GM18907 (cell line): ENCODE data around the gene HOTAIR.

Experiments used
- ATAC-seq: cut with Tn5 transposase; IDR thresholded peaks from one replicate; pipeline ENCODE4 v1.9.1; 2021; ENCODE audit warnings: mild to moderate bottlenecking, moderate library complexity; ENCODE audit not compliant: unreplicated experiment

Gene HOTAIR

GRCh38 chr12:54011665-54012532, 37.1 kb upstream of the HOTAIR start:
- no peak for ATAC-seq

- no peak for ATAC-seq
These were observed 36.4 kb upstream of the HOTAIR start for GRCh38 chr12:54010972-54011664.

- ATAC-seq = no peak
These were observed 35.6 kb upstream of the HOTAIR start for GRCh38 chr12:54010053-54010971.

DNA sequence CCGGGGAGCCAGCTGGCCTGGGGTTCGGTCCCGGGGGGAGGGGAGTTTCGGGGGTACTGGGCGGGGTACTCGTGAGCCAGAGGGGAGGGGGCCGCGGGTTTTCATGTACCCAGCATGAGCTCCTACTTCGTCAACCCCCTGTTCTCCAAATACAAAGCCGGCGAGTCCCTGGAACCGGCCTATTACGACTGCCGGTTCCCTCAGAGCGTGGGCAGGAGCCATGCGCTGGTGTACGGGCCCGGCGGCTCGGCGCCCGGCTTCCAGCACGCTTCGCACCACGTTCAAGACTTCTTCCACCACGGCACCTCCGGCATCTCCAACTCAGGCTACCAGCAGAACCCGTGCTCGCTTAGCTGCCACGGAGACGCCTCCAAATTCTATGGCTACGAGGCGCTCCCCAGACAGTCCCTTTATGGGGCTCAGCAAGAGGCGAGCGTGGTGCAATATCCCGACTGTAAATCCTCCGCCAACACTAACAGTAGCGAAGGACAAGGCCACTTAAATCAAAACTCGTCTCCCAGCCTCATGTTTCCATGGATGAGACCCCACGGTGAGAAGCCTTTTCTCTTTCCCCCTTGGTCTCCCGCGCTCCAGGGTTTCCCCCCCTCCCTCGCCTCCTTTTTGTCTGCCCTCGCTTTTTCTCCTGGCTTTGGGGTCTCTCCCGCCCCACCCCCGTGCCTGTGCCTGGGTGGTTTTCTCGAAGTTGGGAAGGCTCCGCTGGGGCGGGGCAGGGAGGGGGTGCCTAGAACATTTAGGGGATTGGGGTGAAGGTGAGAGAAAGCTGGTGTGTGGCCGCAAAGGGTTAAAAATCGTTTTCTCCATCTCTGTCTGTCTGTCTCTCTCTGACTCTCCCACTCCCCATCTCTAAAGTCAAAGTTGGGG, 34.7 kb upstream of the HOTAIR start:
- no peak for ATAC-seq

DNA sequence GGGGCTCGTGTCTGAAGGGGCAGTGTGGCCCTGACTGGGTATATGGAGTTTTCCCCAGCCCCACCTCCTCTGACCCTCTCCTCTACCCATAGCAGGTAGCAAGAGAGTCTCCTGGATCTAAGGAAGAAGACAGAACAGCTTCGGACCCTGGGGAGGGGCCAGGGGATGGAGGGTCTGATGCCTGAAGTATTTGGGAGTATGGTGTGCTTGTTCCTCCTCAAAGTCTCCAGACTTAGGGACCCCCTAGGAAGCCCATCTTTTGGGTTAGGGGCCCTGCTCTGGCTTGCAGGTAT, 33.5 kb upstream of the HOTAIR start:
- no peak for ATAC-seq

DNA sequence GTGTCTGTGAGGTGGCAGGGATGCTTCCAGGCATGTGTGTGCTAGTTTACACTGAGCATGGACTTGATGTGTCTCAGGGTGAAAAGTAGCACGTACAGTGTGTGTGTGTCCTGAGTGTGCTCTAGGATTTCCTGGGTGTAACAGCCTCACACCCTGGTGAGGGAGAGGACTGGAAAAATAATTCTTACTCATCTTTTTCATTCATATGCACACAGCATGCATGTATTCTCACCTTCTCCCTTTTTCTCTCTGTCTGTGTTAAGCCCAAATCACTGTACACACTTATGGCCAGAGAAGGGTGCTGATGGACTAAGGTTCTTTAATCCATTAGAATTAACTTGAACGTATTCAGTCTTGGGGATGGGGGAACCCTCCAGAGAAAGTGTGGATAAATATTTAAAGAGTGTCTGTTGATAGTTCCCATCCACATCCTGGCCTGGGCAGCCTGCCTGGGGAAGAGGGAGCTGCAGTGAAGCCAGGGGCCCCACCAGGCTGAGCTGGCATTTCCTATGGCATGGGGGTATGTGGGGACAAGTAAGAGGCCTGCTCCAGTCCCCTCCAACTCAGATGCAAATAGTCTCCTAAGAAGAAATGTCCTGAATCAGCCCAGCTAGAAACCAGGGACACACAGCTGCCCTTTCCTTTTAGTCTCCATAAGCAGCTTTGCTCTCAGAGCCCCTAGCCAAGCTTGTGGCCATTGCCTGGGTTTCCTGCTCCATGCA, 32.9 kb upstream of the HOTAIR start:
- ATAC-seq = no peak

GRCh38 chr12:54006559-54007220, 31.9 kb upstream of the HOTAIR start:
- no peak for ATAC-seq

- no peak for ATAC-seq
These were observed 31.3 kb upstream of the HOTAIR start for GRCh38 chr12:54005853-54006558.

DNA sequence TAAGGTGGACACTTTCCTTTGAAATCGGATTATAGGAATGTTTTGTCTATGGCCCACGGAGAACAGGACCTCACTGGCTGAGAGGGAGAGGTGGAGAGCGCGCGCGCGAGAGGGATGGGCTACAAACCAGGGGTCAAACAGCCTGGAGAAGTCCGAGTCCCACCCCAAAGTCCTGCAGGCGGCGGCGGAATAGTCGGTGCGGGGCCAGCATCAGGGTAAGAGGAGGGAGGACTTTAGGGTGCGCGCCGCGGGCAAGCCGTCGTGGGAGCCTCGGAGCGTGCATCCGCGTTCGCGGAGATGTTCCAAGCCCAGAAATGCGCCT, 30.7 kb upstream of the HOTAIR start:
- ATAC-seq = no peak

GRCh38 chr12:54004841-54005530, 30.2 kb upstream of the HOTAIR start:
- no peak for ATAC-seq

- no peak for ATAC-seq
These were observed 29.5 kb upstream of the HOTAIR start for GRCh38 chr12:54004063-54004840.

DNA sequence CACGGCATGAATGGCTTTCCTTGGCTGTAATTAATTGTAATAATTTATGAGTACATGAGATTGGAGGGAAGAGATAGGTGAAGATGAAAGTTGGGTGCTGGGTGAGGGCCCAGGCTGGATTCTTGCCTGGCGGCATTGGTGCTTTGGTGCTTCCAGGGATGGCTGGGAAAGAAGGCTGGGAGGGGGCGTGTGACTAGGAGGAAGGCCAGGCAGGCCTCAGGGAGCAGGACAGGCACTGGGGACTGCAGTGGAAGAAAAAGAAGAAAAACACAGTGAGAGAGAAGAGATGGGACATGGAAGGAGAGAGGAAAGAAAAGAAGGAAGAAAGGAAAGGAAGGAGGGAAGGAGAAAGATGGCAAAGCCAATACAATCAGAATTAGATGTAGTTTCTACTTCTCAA, 28.9 kb upstream of the HOTAIR start:
- ATAC-seq = no peak

GRCh38 chr12:54002915-54003389, 28.2 kb upstream of the HOTAIR start:
- no peak for ATAC-seq

- ATAC-seq = no peak
These were observed 27.6 kb upstream of the HOTAIR start for GRCh38 chr12:54002278-54002914.

DNA sequence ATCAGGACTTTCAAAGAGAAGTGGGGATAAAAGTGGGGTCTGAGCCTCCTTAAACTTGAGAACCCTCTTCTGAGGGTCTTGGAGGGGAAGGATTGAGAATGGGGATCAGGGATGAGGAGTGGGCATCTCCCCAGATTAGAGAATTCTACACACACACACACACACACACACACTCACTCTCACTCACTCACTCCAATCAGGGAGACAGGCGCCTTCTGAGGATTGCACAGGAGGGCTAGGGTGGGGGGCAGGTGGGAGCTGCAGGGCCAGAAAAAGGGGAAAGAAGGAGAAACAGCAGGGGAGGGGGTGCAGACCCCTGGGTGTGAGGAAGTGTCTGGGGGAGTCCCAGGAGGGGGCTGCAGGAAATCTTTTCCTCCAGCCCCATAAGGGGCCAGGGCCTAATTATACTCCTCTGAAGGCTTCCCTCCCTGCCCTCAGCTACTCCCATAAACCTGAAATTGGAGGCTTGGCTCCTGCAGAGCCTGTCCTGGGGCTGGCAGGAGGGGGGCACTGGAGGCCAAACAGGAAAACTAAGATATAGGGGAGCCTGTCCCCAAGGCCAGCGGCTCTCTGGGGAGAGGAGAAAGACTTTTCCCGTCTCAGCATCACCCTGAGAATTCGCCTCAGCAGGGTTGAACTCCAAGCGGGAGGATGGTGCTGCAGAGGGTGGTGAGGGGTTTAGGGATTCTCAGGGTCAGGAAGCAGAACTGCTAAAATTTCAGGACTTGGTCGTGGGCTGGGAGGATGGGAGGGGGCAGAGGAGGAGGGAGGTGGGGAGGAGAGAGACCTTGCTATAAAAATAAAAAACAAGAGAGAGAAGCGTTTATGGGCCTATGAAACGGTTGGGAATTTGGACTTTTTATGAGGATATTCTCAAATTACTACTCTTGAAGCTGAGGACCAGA, 26.8 kb upstream of the HOTAIR start:
- no peak for ATAC-seq
